Globus pallidus (tissue), 1 donor: ENCODE measurements around the gene ATE1.
"Not testable (repeated sequence)": the region's sequence is repeated elsewhere in the genome, so short reads cannot be mapped to it uniquely, and the experiment has no call there.

ENCODE experiments used
- DNase-seq: peaks from one replicate; pipeline ENCODE4 v3.0.0-alpha.2; 2015; ENCODE audit warnings: low spot score

ATE1 gene

DNA sequence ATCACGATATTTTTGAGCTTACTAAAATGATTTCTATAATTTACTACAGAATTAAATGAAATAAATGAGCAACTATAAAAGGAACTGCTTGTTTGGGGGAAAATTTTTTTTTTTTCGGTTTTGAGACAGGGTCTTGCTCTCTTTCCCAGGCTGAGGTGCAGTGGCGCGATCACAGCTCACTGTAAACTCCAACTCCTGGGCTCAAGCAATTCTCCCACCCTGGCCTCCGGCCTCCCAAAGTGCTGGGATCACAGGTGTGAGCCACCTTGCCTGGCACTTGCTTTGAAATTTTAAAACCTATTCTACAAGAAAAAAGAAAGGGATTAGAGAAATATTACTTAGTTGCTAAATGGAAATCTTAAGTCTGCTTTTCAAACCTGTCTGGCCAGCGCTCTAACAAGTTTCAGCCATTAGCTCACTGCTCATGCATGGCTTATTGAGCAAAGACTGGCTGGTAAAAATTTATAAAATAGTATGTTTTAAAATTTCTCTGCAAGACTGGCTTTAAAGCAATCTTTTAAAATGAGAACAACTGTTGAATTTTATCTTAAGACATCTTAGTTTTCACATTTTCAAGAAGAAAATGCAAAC is 144.0 kb downstream of the ATE1 start:
- DNase-seq: no peak

DNA sequence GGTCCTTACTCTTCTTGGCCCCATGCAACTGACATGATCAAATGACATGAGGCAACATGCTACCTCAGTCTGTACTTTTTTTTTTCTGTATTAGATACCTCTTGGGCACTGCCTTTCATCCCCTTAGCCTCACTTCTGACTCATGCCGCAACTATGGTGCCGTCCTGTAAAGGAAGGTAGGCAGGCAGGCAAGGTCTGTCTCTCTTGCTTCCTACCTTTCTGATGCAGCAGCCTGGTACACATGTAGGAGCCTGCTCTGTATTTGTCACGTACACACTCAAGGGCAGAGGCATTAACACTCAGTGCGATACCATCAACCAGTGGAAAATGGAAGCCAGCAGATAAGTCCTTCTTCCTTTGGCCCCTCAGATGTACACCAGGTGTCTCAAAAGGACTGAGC is 146.7 kb downstream of the ATE1 start:
- DNase-seq: no peak

DNA sequence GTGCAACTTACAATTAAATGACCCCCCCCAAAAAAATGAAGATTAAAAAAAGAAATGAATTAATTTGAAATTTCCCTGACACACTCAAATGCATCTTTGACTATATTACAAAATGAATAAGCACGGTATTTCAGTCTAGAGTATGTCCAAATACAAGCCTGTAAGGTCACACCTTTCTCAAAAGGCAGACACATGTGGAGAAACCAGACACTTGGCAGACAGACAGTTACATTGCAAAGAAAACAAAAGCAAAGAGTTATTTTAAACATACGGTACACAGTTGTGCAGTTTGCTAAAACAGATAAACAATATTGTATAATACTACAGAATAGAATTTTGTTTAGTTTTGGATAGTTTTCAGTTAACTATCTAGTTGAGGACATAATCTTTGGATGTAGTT is 153.0 kb downstream of the ATE1 start:
- DNase-seq: no peak

DNA sequence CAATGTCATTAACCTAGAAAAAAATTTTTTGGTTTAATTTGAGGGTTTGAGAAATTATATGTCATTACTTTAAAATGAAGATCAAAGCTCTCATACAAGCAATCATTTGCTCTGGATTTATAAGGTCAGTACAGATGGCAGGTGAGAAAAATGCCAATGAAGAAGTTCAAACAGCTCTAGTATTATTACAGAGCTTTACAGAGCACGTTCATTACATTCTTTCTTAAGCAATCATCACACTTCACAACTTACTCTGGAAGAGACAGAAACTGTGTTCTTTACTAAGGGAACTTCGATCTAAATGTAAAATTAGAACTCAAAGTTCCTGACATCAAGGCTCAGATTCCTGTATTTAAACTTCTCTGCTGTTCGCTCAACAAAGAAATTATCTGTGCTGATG is 153.4 kb downstream of the ATE1 start:
- DNase-seq: no peak

GRCh38 chr10:121772884-121773283 is 154.9 kb downstream of the ATE1 start:
- DNase-seq: no peak

- DNase-seq: no peak
These were observed 155.4 kb downstream of the ATE1 start for GRCh38 chr10:121772406-121772805.

DNA sequence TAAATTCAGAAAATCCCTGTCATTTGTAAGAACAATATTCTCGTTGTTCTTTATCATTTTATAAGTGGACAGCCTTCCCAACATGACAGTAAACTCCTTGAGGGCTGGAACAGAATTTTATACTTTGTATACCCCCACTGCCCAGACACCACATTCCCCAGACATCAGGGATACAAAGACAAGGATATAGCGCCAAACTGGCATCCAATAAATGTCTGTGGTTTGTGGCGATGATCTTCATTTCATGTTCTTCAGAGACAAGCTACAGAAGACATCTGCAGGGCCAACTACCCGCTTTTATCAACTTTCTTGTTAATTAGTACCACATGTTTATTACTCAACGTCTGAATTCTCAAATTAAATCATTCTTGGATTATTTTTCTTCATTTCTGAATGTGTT is 155.9 kb downstream of the ATE1 start:
- DNase-seq: no peak

- DNase-seq: no peak
These were observed 161.4 kb downstream of the ATE1 start for GRCh38 chr10:121766426-121766825.

- no peak for DNase-seq
These were observed 162.6 kb downstream of the ATE1 start for GRCh38 chr10:121765204-121765603.

- no peak for DNase-seq
These were observed 163.4 kb downstream of the ATE1 start for GRCh38 chr10:121764233-121764942.

DNA sequence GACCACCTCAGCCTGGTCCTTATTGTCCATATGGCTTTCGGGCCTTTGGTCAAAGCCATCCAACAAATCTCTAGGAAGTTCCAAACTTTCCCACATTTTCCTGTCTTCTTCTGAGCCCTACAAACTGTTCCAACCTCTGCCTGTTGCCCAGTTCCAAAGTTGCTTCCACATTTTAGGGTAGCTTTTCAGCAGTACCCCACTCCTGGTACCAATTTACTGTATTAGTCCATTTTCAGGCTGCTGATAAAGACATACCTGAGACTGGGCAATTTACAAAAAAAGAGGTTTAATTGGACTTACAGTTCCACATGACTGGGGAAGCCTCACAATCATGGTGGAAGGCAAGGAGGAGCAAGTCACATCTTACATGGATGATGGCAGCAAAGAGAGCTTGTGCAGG is 170.6 kb downstream of the ATE1 start:
- DNase-seq: not testable (repeated sequence)

DNA sequence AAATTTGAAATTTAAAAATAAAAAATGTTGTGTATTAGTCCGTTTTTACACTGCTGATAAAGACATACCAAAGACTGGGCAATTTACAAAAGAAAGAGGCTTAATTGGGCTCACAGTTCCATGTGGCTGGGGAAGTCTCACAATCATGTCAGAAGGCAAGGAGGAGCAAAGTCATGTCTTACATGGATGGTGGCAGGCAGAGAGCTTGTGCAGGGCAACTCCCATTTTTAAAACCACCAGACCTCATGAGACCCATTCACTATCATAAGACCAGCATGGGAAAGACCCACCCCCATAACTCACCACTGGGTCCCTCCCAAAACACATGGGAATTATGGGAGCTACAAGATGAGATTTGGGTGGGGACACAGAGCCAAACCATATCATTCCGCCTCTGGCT is 172.3 kb downstream of the ATE1 start:
- not testable (repeated sequence) for DNase-seq

DNA sequence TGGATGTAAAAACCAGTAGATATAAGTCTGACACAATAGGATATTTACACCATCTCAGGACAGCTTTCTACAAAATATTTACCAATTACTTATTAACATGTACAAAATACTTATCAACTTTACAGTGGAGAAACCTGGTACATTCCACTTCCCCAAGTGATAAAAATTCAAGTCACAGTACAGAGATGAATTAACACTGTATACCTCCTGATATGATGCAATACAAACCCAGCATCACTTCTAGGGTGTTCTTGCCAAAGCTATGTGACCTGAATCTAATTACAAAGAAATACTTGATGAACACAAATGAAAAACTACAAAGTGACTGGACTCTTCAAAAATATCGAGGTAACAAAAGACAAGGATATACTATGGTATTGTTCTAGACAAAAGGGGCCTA is 173.2 kb downstream of the ATE1 start:
- DNase-seq: no peak

- no peak for DNase-seq
These were observed 173.9 kb downstream of the ATE1 start for GRCh38 chr10:121753726-121754476.

GRCh38 chr10:121751191-121751760 is 176.6 kb downstream of the ATE1 start:
- no peak for DNase-seq

DNA sequence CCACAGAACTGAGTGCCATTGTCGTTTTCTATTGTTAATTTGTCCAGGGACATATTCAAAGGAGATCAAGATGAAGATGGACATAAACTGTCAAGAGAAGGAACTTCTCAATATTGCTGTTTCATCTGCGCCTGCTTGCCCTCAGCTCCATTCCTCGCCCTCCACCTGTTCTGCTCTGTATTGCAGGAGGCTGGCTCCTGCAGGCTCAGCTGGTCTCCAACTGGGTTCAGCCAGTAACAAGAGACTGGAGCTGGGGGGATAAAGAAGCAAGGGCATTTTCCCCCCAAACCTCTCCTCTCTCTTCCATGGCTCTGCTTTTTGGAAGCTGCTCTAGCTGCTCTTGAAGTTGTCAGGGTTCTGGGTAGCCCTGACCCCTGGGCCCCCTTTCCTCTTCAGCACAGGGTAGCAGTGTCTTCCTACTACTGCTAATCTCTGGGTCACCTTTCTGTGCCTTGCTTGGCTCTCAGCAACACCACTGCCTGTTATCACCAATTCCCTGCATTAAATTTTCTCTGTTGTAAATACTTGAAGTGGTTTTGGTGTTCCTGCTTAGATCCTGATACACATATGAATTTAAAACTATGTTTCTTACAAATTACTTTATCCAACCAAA is 180.6 kb downstream of the ATE1 start:
- DNase-seq: no peak

DNA sequence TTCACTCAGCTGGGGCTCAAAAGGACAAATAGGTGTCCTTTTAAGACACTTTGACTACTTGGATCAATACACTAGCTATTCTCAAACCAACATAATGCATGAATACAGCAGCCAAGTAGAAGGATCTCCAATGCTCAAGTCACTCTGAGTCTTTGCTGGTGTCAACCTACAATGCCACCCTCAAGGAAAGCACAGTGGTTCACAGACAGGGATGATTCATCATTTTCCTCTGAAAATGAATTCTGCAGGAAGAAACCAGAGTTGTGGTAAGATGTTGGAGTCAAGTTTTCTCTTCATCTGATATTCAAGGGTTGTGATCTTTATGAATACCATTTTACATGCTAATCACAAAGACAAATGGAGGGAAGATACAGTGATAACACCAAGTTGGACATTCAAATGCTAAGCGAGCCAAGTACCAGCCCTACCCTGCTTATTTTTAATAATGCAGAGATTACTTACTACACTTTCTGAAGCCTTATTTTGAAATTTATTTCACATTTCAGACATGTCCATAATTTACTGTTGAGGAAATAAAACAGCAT is 186.5 kb downstream of the ATE1 start:
- DNase-seq: no peak

- no peak for DNase-seq
These were observed 187.8 kb downstream of the ATE1 start for GRCh38 chr10:121740069-121740468.

DNA sequence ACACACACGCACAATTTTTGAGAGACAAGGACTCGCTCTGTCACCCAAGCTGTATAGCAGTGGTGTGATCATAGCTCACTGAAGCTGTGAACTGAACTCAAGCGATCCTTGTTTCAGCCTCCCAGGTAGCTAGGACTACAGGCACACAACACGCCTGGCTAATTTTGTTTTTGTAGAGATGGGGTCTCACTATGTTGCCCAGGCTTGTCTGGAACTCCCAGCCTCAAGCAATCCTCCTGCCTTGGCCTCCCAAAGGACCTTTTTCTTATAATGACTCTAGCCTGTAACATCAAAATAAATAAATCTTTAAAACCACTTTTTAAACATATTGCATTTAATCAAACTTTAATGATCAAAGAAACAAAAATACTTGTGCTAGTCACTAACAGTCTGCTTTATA is 188.7 kb downstream of the ATE1 start:
- DNase-seq: no peak

GRCh38 chr10:121736315-121737130 is 191.3 kb downstream of the ATE1 start:
- DNase-seq: no peak

GRCh38 chr10:121735263-121735662 is 192.6 kb downstream of the ATE1 start:
- DNase-seq: no peak
